ENCODE data around the gene HAND2. TPM values are rescaled to one million over a fixed set of nuclear protein-coding genes. Genes with fewer than 3 reads are reported as not detected.

The HAND2 gene
- total RNA-seq, 1 donor from 2014 or later: not detected

GRCh38 chr4:173527103-173527891 is 2.7 kb downstream of the HAND2 start:
- TF ChIP-seq, protein P1, sequence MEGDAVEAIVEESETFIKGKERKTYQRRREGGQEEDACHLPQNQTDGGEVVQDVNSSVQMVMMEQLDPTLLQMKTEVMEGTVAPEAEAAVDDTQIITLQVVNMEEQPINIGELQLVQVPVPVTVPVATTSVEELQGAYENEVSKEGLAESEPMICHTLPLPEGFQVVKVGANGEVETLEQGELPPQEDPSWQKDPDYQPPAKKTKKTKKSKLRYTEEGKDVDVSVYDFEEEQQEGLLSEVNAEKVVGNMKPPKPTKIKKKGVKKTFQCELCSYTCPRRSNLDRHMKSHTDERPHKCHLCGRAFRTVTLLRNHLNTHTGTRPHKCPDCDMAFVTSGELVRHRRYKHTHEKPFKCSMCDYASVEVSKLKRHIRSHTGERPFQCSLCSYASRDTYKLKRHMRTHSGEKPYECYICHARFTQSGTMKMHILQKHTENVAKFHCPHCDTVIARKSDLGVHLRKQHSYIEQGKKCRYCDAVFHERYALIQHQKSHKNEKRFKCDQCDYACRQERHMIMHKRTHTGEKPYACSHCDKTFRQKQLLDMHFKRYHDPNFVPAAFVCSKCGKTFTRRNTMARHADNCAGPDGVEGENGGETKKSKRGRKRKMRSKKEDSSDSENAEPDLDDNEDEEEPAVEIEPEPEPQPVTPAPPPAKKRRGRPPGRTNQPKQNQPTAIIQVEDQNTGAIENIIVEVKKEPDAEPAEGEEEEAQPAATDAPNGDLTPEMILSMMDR (IDR thresholded peaks at IDR 0.05; ENCODE audit: partially characterized antibody, unreplicated experiment): no peak
- H3K4me1 Mint-ChIP-seq (ENCODE audit: low read depth, unreplicated experiment): peaks cover 8% of the 10 kb centered on the region
- H3K27ac Mint-ChIP-seq (ENCODE audit: unreplicated experiment): no peak overlapping the region
- peaks cover 34% of the 10 kb centered on the region for H3K9me3 Mint-ChIP-seq (ENCODE audit: unreplicated experiment)
- no peaks in the 10 kb centered on the region for H3K36me3 Mint-ChIP-seq (ENCODE audit: unreplicated experiment)
- H3K27me3 Mint-ChIP-seq (ENCODE audit: unreplicated experiment): peaks cover 49% of the 10 kb centered on the region
- peak; percentile 36 for DNase-seq
- no peak overlapping the region for H3K4me3 Mint-ChIP-seq (ENCODE audit: unreplicated experiment)

DNA sequence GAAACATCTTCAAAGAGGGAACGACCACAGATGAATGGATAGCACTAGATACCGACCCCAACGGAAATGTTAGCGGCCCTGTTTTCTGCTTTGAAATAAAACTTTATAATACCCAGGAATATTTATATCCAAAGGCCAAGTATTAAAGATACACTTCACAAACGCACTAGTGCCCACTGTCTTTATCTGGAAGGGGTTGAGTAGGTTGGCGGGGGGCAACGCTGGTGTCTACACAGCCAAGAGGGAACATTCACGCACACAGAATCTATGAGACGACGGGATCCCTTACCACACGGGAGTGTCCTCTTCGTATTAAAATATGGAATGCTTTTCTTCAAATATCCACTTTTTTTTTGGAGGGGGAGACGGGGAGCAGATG is 3.3 kb downstream of the HAND2 start:
- Mint-ChIP-seq H3K4me3 (ENCODE audit: unreplicated experiment) (peak overlapping the region; percentile 23), H3K27ac (ENCODE audit: unreplicated experiment) (peak overlapping the region; percentile 18), H3K4me1 (ENCODE audit: low read depth, unreplicated experiment) (peaks cover 8% of the 10 kb centered on the region), H3K27me3 (ENCODE audit: unreplicated experiment) (peaks cover 48% of the 10 kb centered on the region), H3K36me3 (ENCODE audit: unreplicated experiment) (no peaks in the 10 kb centered on the region), H3K9me3 (ENCODE audit: unreplicated experiment) (peaks cover 33% of the 10 kb centered on the region)
- TF ChIP-seq, protein P1 (IDR thresholded peaks at IDR 0.05; ENCODE audit: partially characterized antibody, unreplicated experiment): no peak
- DNase-seq: no peak

DNA sequence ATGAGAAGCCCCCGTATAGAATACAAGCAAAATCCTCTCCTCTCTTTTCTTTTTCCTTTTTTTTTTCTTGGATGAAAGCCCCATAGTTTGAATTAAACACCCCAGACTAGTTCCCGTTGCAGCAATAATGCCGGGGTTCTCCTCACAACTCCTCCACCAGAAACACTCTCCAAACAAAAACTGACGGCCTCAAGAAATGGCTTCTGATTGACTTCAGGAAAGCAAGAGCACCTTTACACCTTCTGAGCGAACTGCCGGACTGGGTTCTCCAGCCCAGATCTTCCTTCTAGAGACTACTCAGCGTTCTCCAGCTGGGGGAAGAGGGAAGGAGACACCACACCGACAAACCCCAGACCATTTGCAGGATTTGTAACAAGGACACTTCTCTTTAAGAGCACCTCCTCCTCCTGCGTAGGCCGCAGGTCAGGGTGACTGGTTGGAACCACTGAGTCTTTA is 4.0 kb downstream of the HAND2 start:
- TF ChIP-seq, protein P1 (IDR thresholded peaks at IDR 0.05; ENCODE audit: partially characterized antibody, unreplicated experiment): no peak
- Mint-ChIP-seq H3K4me3 (ENCODE audit: unreplicated experiment) (peak overlapping the region; percentile 7), H3K27me3 (ENCODE audit: unreplicated experiment) (peaks cover 48% of the 10 kb centered on the region), H3K9me3 (ENCODE audit: unreplicated experiment) (peaks cover 31% of the 10 kb centered on the region), H3K4me1 (ENCODE audit: low read depth, unreplicated experiment) (peaks cover 11% of the 10 kb centered on the region), H3K27ac (ENCODE audit: unreplicated experiment) (no peak overlapping the region), H3K36me3 (ENCODE audit: unreplicated experiment) (no peaks in the 10 kb centered on the region)
- DNase-seq: no peak

DNA sequence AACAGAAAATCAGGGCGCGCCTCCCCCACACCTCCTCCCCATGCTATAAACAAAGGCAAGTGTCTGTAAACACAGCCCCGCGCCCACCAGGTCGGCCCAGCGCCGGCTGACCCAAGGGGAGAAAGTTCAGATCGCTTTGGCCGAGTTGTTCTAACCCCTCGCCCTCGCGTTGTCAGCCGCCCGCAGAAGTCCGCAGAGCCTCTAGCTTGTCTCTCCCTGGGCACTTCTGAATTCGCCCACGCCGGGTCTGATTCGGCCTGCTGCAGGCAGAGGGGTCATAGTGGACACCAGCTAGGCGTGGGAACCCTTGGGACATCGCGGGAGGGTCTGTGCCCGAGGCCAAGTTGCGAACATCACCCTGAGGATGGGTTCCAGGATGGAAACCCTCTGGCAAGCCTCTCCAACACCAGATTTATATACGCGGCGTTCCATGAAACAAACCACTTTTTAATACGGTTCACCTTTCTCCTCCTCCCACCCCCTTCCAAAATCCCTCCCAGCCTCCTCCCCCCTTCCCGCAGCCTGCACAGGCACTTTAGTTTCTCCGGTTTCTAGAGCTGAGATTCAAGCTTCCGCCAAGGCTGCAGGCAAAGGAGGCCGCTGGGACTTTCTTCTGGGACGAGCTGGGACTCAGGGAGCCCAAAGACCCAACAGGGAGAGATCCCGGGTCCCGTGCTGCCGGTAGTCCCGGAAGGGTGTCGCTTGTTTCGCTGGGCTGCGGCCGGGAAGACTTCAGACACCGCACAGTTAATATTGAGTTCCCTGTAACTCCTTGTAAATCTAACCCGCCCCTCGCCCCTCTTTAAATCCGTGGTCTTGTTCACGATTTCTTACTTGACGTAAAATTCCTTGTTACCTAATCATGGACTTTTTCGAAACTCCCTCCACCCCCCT is 4.7 kb downstream of the HAND2 start:
- peaks cover 33% of the 10 kb centered on the region for H3K9me3 Mint-ChIP-seq (ENCODE audit: unreplicated experiment)
- peaks cover 46% of the 10 kb centered on the region for H3K27me3 Mint-ChIP-seq (ENCODE audit: unreplicated experiment)
- H3K27ac Mint-ChIP-seq (ENCODE audit: unreplicated experiment): no peak overlapping the region
- peaks cover 16% of the 10 kb centered on the region for H3K4me1 Mint-ChIP-seq (ENCODE audit: low read depth, unreplicated experiment)
- peaks cover 1% of the 10 kb centered on the region for H3K36me3 Mint-ChIP-seq (ENCODE audit: unreplicated experiment)
- peak; percentile 41 for DNase-seq
- TF ChIP-seq, protein P1 (IDR thresholded peaks at IDR 0.05; ENCODE audit: partially characterized antibody, unreplicated experiment): no peak
- H3K4me3 Mint-ChIP-seq (ENCODE audit: unreplicated experiment): peak overlapping the region; percentile 7
